PC-9 (cell line): Measurements from ENCODE around the gene ZNF80.

Experiments
- EZH2 ChIP-seq: fragments of 200-600 bp; sonication (generic); IDR thresholded peaks from 2 replicates; pipeline ENCODE4 v1.8.0; 2017; ENCODE audit warnings: antibody characterized with exemption, low read depth
- TF ChIP-seq, protein P1 (sequence below): fragments of 200-600 bp; sonication (generic); conservative IDR thresholded peaks from 2 replicates; pipeline ENCODE4 v1.6.1; 2017; ENCODE audit warnings: mixed run types, antibody characterized with exemption, mild to moderate bottlenecking, moderate library complexity

DNA sequence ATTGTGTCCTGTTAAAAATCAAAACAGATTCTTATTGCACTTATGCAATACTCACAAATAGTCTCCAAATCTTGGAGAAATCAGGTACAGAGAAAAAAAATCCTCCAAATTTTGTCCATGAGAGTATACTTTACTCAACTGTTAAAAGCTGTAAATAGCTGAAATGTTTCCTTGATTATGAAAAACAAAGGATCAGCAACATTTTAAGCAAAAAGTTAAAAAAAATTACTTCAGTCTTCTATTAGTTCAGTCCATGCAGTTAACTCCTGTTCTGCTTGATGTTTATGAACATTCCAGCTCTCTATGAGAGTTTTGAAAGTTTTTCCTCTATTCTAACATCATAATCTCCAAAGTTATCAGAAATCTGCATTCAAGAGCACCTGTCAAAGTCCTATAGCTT lies 22.8 kb upstream of the ZNF80 start:
- TF ChIP-seq, protein P1, sequence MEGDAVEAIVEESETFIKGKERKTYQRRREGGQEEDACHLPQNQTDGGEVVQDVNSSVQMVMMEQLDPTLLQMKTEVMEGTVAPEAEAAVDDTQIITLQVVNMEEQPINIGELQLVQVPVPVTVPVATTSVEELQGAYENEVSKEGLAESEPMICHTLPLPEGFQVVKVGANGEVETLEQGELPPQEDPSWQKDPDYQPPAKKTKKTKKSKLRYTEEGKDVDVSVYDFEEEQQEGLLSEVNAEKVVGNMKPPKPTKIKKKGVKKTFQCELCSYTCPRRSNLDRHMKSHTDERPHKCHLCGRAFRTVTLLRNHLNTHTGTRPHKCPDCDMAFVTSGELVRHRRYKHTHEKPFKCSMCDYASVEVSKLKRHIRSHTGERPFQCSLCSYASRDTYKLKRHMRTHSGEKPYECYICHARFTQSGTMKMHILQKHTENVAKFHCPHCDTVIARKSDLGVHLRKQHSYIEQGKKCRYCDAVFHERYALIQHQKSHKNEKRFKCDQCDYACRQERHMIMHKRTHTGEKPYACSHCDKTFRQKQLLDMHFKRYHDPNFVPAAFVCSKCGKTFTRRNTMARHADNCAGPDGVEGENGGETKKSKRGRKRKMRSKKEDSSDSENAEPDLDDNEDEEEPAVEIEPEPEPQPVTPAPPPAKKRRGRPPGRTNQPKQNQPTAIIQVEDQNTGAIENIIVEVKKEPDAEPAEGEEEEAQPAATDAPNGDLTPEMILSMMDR, result no peak
- no peak for TF ChIP-seq EZH2
